ENCODE results near the gene WDR64.

The WDR64 gene

DNA sequence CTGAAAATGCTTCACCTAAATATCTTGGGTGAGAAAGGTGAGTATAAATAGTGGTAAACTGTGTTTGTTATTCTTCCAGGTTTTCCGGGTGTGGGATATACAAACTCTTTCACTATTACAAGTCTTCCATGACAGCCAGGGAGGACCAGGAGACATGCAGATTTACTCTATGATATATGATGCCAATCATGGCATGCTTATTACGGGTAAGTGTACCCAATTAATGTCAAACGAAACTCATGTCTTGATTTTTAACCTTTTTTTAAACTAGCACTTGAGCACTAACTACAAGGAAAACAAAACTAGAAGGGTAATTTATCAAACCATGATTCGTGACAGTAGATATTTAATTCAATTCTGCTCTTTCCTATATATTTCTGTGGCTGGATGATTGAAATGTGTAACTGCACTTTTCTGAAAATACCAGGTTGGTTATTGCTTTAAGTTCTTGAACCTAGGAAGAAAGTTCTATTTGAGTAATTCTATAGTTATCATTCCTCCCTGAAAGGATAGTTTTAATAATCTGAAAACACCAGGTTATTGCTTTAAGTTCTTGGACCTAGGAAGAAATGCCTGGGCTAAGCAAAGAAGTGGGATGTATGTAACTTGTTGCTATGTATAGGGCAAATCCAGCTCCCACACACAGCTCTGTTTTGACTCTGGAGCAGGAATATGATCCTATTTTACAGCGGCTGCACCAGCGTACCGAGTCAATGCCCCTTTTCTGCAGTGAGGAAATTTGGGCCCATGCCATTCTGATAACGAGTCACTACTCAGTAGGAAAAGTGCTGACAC is 86.4 kb downstream of the WDR64 start:
- DNase-seq (ENCODE audit: low read depth in 2 of 2), result no peak

DNA sequence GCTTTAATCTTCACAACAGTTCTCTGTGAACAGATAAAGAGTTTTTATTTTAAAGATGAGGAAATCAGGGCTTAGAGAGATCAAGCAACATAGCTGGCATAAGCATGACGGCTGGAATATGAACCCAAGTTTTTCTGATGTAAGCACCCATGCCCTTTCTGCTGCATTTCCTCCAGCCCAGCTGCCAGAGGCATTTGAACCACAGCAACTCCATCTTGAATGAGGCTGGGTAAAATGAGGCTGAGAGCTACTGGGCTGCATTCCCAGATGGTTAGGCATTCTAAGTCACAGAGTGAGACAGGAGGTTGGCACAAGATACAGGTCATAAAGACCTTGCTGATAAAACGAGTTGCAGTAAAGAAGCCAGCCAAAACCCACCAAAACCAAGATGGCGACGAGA is 90.0 kb downstream of the WDR64 start:
- DNase-seq (ENCODE audit: low read depth in 2 of 2), result no peak

DNA sequence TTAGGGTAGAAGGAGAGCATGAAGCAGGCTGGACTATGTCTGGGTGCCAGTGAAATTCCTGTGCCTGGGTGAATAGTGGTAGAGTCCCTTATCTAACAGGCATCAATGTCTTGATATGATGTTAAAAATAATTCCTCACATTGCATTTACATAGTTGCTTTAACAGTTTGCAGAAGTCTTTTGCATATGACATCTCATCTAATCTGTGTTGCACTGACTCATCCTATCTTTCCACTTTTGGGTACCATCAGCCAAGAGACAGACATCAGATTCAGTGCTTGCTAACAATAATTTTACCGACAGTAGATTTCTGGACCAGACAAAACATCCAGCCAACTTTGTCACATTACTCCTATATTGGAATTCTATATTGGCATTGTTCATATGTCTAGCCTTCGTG is 92.5 kb downstream of the WDR64 start:
- DNase-seq (ENCODE audit: low read depth in 2 of 2), result no peak

DNA sequence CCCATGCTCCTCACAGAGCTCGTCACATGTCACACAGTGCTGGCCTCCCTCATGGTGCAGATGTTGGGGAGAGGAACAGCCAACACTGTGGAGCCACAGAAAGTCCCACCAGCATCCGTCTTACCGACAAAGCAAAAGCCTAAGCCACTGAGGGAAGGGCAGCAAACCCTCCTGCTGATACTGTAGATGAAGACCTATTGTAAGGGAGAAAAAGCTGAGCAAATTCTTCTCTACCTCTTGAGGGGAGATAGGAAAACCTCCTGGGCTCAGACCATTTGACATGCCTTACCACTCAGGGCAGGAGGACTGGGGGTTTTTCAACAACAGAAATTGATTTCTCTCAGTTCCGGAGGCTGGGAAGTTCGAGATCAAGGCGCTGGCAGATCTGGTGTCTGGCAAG is 95.9 kb downstream of the WDR64 start:
- no peak for DNase-seq (ENCODE audit: low read depth in 2 of 2)

DNA sequence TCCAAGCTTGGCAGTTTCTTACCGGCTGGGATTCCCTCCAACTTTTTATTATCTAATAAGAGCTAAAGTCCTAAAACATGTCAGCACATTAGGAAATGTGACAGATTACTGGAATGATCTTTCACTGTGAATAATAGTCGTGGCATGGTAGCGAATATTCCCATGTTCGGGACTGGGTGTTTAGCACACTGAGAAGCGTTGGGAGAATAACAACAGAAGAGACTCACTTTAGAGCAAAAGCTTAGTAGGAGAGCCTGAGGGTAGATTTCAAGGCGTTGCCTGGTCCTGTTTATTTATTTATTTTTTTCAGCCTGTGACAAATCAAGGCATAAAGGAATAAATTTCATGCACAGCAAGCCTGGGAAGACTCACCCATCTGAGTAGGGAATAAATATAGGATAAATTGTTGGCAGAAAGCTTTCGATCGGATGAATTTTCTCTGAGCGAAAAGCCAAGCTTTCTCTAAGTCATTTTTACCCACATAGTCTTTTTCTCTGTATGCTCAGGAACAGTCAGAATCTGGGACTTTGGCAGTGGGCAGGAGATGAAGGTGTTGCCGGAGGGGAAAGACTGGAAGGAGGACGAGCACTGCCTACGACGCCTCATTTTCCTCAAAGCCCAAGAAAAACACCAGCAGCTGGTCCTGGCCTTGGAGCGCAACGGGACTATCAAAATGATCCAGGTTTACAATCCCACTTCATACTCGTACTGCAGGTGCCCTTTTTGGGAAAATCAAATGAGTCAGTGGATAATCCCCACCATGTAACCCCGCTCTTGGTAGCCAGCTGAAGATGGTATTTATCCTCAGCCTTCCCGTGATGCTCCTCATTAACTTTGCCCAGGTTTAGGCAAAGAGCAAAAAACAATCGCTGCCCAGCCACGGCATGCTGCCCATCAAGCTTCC is 97.2 kb downstream of the WDR64 start:
- no peak for DNase-seq (ENCODE audit: low read depth in 2 of 2)

DNA sequence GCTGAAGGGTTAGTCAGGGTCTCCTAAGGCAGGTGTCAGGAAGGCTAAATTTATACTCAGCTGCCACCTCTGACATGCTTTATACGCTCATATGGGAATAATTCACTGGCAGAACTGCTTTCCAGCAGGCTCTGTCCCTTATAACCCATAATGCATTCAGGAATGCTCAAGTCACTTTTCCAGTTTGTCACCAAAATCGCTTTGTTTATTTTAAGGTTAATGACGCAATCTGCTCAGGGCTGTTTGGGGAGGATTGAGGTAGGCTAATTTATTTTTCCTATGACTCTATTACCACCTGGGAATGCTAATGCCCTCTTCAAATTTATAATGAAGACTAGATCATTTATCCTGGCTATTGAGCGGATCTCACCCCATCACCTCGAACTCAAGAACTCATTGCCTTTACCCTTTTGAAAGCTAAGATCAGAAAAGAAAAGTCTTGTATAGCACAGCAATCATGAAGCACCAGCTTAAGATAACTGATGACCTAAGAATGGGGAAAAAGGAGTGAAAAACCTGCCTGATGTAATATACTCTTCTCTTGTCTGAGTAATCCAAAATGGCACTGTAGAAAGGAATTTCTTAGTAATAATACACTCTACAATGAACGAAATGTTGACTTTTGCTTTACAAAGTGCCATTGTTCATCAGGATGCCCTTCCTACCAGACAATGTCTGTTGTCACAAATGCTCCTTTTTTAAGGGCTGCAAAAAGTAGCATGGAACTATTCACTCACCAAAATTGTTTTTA is 98.0 kb downstream of the WDR64 start:
- DNase-seq (ENCODE audit: low read depth in 2 of 2), result no peak

DNA sequence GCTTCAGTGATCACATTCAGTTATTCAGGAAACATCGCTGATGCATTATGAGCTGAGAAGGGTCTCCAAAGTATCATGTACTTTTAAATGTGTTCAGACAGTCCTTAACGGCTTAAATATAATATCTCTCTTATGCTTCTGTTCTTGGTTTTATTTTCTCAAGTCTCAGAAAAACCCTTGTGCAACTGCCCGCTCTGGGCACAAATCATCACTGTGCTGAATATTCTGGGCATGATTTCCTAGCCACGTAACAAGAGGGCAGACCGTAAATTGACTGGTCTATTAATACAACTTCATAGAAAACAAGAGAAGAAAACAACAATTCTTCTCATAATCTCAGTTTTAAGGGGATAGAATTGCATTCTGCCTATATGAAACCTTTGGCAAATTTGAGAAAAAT is 99.4 kb downstream of the WDR64 start:
- DNase-seq (ENCODE audit: low read depth in 2 of 2), result no peak

DNA sequence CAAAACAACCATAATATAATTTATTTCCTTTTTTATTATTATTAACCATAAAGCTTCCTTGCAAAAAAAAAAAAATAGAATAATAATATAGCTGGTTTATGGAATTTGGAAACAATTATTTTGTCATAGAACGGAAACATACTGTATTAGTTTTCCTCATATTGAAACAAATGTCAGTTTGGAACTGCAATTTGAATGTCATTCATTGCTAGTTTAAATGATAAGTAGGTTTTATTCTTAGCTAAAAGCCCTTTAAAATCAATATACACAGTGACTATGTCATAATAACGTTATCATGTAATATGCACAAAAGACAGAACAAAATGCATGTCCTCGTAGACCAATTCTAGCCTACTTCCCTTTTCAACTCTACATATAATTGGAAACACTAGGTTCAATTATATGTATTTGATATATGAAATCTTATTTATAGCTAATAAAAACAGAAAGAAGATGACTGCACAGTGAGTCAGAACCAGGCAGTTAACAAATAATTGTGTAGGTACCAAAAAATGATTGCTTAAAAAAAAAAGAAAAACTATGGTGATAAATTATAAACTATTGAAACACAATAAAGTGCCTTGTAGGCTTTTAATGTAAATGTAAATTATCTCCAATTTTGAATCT is 110.7 kb downstream of the WDR64 start:
- DNase-seq (ENCODE audit: low read depth in 2 of 2), result no peak

DNA sequence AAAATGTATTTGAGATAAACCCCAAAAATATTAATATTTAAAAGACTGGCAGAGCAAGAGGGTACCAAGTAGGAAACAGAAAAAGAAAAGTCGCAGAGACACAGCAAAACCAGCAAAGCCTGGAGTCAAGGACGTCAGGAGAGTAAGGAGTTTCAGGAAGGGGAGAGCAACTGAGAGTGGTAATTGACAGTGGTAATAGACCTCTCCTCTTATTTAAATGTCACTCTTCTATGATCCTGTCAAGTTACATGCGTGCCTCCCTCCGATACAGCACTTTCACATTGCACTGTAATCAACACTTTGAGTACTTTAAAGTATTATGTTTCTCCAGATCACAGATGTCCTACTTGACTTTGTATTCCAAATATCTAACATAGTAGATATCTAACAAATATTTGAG is 113.3 kb downstream of the WDR64 start:
- DNase-seq (ENCODE audit: low read depth in 2 of 2), result no peak

DNA sequence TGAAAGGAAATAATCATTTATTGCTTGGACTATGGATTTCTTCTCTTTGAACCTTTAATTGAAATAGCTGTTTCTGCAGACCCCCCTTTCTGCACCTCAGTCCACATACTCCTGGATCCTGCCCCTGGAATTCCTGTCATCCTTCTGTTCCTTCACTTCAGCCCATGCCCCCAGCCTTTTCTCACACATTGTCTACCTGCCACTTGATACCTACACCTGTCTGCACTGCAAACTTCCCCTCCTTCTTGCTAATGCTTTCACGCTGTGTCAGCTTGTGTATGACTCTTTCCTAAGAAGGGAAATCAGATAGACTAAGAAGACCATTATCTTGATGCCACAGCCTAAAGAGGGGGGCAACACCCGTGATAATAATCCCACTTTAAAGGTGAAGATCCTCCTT is 115.7 kb downstream of the WDR64 start:
- no peak for DNase-seq (ENCODE audit: low read depth in 2 of 2)

DNA sequence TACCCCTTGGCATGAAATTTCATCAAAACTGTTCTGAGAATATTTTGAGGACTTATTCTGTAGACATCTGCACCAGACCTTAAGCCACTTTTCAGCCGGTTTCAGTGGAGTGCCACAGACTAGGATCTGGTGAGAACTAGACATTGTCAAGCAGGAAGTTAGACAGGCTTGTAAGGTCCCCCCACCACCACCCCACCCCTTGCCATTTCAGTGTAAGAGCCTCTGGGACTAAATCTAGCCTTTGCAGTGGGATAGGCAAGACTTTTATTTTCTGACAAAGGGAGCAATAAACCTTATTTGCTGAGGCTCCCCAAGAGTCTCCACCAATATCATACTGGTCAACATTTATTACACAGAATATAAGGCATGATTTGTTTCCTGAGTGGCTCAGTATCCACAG is 118.0 kb downstream of the WDR64 start:
- no peak for DNase-seq (ENCODE audit: low read depth in 2 of 2)

DNA sequence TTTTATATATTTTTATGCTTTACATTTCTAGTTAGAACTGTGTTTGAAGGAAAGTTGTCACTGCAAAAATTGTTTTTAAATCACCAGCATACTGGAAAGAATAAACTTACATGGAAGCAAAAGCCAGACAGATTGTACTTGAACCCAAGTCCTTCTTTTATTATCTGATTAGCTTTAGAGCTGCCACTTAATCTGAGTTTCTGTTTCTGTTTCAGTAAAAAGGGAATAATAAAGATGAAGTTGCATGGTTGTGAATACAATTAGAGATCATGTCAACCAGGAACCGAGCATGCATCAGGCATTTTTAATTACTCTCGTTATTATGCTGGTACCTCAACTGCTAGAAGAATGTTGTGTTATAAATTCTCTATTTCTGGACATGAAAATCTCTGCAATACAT is 119.0 kb downstream of the WDR64 start:
- no peak for DNase-seq (ENCODE audit: low read depth in 2 of 2)

DNA sequence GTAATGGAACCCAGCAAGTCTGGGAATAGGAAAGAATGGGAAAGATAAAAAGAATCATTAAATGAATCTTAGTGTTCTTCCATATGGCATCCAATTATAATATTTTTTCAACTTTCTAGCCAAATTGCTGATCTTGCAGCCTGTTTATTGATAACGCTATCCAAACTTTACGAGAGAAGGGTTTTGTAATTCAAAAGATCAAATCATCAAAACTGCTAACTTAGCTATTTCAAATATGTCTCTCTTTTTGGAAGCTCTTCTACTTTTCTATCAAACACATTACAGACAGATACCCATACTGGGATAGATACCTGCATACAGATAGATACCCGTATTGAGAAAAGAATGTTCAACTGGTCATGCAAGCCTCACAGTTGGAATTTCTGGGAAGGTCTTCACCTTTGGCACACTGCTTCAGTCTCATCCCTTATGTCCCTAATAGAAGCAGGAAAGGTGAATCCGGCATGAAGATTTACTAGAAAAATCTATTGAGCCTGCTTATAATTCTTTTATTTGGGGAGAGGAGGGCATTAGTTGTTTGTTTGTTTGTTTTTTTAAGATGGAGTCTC is 120.9 kb downstream of the WDR64 start:
- no peak for DNase-seq (ENCODE audit: low read depth in 2 of 2)

DNA sequence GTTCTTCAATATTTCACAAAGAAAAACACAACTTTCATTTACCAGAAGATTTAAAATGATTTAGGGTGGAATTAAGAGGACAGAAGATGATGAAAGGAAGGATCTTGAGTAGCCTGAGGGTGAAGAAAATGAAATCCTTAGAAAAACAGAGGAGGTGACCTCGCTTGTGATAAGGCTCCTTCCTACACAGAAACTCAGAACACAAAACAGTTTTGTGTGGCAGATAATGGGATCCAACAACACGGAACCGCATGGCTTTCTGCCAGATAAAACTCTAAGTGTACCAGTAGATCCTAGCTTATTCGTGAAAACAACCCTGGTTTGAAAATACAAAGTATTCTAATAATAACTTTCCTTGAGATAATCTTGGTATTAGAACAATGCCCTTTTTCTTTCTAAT is 121.9 kb downstream of the WDR64 start:
- DNase-seq (ENCODE audit: low read depth in 2 of 2), result no peak

DNA sequence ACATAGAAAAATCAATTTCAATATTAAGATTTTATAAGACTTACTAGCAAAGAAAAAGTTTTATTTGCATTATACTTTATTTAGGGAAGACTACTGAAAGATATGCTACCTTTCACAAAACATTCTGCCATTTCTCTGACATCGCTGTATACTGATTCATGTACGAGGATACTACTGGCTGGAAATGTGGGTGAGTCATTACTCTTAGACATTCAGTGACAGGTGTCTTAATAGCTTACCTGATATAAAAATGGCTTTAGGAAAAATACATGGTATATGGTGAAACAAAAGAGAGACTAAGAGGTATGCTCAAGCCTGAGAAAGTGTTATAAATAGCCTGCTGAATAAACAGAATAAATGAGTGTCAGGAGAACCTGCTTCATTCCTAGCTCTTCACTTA is 122.9 kb downstream of the WDR64 start:
- no peak for DNase-seq (ENCODE audit: low read depth in 2 of 2)

DNA sequence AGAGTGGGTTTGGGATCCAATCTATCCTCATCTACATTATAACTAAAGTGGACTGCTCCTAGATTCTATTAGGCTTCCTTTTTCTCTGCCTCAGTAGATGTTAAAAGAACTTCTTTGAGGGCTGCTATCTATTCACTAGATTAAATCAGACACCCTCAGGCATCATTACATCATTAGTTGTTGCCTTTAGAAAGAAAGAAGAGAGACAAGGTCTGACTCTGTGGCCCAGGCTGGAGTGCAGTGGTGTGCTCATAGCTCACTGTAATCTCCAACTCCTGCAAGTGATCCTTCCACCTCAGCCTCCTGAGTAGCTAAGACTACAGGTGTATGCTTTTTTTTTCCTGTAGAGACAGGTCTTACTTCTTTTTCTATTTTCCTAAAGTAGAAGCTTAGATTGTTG is 124.8 kb downstream of the WDR64 start:
- no peak for DNase-seq (ENCODE audit: low read depth in 2 of 2)

DNA sequence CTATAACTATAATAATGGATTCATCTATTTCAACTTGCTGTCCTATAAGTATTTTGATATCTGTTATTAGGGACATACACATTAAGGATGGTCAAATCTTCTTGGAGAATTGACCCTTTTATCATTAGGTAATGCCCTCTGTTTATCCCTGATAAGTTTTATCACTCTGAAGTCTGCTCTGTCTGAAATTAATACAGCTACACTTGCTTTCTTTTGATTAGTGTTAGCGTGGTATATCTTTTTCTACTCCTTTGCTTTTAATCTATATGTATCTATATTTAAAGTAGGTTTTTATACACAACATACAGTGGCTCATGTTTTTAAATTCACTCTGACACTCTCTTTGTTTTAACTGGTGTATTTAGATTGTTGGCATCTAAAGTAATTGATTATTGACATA is 126.0 kb downstream of the WDR64 start:
- no peak for DNase-seq (ENCODE audit: low read depth in 2 of 2)

DNA sequence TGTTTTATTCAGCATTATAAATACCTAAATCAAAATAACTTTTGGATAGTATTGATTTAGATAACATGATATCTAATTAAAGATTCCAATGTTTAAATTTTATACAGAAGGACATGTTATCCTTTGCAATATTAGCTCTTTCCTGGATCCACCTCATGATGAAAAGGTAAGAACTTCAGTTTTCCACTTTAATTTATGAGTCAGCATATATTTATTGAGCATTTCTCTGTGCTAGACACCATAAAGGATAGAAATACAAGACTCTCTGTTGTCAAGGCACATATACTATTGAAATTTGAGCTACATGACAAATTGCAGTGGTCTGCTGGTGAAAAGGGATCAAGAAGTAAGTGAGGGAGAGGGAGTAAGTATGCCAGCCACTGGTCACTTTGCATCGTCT is 127.8 kb downstream of the WDR64 start:
- no peak for DNase-seq (ENCODE audit: low read depth in 2 of 2)

DNA sequence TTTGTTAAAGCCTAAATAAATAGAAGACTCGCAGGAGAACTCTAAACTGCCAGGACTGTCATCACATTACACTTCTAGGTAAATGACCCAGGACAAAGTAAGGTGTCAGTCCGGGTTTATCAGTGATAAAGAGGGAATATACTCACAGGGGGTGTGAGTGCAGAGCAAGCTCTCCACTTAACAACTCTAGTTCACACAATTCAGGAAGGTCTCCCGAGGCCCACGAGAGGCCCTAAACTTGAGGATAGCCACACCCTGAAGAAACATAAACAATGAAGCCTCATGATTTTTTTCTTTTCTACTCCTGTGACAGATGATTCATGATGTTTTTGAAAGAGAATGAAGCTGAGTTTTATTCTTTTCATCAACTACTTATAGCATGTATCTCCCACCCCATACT is 130.3 kb downstream of the WDR64 start:
- DNase-seq (ENCODE audit: low read depth in 2 of 2), result no peak

DNA sequence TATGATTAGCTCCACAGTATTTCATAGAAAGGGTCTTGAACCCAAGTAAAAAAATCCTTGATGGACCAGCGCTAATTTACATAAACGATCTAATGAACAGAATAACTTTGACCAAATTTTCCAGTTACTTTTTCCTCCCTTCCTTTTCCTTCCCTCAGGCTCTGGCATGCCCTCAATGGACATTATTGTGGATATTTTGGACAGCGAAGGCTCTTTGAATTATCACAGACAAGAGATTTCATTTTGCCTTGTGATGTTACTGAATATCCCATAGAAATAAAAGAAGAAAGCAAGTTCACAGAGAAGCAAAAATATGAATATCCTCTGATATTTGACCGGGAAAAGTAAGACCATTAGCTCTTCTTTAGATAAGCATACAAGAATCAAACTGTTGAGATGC is 135.6 kb downstream of the WDR64 start:
- no peak for DNase-seq (ENCODE audit: low read depth in 2 of 2)

DNA sequence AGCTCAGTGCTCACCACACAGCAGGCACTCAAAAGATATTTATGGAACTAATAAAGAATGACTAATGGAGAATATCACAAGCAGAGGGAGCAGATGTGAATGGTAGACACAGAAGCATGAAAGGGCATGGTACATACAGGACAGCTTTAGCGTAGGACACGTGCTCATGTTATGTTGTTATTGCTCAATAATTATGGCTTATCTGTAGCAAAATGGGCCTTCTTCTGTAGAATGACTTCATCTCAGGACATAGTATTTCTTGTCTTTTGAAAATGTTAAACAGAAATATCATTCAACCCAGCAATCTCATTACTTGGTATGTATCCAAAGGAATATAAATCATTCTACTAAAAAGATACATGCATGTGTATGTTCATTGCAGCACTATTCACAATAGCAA is 137.0 kb downstream of the WDR64 start:
- no peak for DNase-seq (ENCODE audit: low read depth in 2 of 2)

DNA sequence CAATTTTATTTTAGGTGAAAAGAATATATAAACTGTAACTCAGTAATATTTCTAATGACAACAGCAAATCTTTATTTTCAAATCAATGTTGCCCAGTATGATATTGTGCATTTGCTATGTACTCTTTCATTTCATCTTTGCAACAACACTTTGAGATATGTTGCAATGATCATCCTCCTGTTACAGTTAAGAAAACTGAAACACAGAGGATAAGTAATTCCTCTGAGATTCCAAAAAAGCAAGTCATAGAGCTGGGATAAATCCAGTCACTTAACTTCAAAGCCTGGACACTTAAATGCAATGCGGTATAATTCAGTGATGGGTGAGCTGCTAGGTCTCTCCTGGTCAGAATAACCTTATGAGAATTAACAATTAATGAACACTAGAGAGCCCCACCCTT is 147.3 kb downstream of the WDR64 start:
- DNase-seq (ENCODE audit: low read depth in 2 of 2), result no peak

Measured in stimulated activated CD8-positive, alpha-beta memory T cell treated with anti-CD3 and anti-CD28 coated beads, Interleukin-7, amount 100 ng/mL, for 4 hours (primary cell).